Upper lobe of left lung (tissue), 4 donors: ENCODE measurements around the gene CELA2B.

ENCODE experiments used
- CTCF ChIP-seq, 6 experiments: fragments of 450-650 bp in 4 of 6; fragments of 200-600 bp in 2 of 6; sonication (generic) in 2 of 6; IDR thresholded peaks; one replicate each; pipeline ENCODE4 v1.5.1; 2016 to 2019; ENCODE audit warnings: antibody characterized with exemption in 6 of 6
- EP300 ChIP-seq, 4 donors: sonication (generic); formaldehyde crosslinking; IDR thresholded peaks; one replicate each; pipeline ENCODE4 v1.5.1; 2017; ENCODE audit warnings: antibody characterized with exemption in 4 of 4, control low read depth in 2 of 4
- POLR2A ChIP-seq, 4 donors: fragments of 450-650 bp; IDR thresholded peaks; one replicate each; pipeline ENCODE4 v1.5.1; 2016 to 2017; ENCODE audit warnings: antibody characterized with exemption in 4 of 4, mild to moderate bottlenecking in 2 of 4

GRCh38 chr1:15457585-15457984 is 18.3 kb upstream of the CELA2B start:
- TF ChIP-seq POLR2A (IDR thresholded peaks at IDR 0.05): no peak
- no peak for TF ChIP-seq CTCF (IDR thresholded peaks at IDR 0.05)
- TF ChIP-seq EP300 (IDR thresholded peaks at IDR 0.05): no peak
